Naive B cell (primary cell): ENCODE results near the gene RNF157. TPM values are rescaled to one million over a fixed set of nuclear protein-coding genes. Genes with fewer than 3 reads are reported as not detected.
"Not testable (repeated sequence)": the region's sequence is repeated elsewhere in the genome, so short reads cannot be mapped to it uniquely, and the experiment has no call there.

ENCODE experiments used
- ATAC-seq, 2 donors: fragments of 150-1000 bp; cut with Tn5 transposase; 2 replicates each; pipeline ENCODE4 v1.10.0; 2021; ENCODE audit warnings: low read depth in 2 of 2, mild to moderate bottlenecking in 2 of 2, moderate library complexity in 2 of 2
- DNase-seq: peaks from one replicate; pipeline ENCODE4 v3.0.0; 2022
- H3K27ac Mint-ChIP-seq, 6 donors: one replicate each; pipeline ENCODE4 v1.8.0; 2020 to 2022; ENCODE audit warnings: mild to moderate bottlenecking in 6 of 6, mixed read lengths in 6 of 6, moderate library complexity in 5 of 6, inconsistent platforms in 2 of 6
- H3K27me3 Mint-ChIP-seq, 3 donors: one replicate each; pipeline ENCODE4 v1.8.0; 2021 to 2022; ENCODE audit warnings: mixed read lengths in 3 of 3, mild to moderate bottlenecking in 1 of 3
- H3K36me3 Mint-ChIP-seq, 2 donors: one replicate each; pipeline ENCODE4 v1.8.0; 2020 to 2022; ENCODE audit warnings: mixed read lengths in 2 of 2, inconsistent platforms in 1 of 2, mild to moderate bottlenecking in 1 of 2
- H3K4me1 Mint-ChIP-seq, 3 donors: one replicate each; pipeline ENCODE4 v1.8.0; 2020 to 2022; ENCODE audit warnings: mixed read lengths in 3 of 3, inconsistent platforms in 1 of 3, mild to moderate bottlenecking in 1 of 3, moderate library complexity in 1 of 3
- H3K4me3 Mint-ChIP-seq, 8 donors: one replicate each; pipeline ENCODE4 v1.8.0; 2020 to 2022; ENCODE audit warnings: mild to moderate bottlenecking in 8 of 8, mixed read lengths in 8 of 8, moderate library complexity in 8 of 8, inconsistent platforms in 2 of 8
- H3K9me3 Mint-ChIP-seq, 7 donors: one replicate each; pipeline ENCODE4 v1.8.0; 2020 to 2022; ENCODE audit warnings: mixed read lengths in 7 of 7, mild to moderate bottlenecking in 5 of 7, inconsistent platforms in 2 of 7, moderate library complexity in 1 of 7
- polyA plus RNA-seq, 6 donors: library from polyadenylated mRNA; unstranded; fragments of 300-500 nt; fragmentation: Illumina TruSeq; gene quantifications; one replicate each; pipeline ENCODE4 v1.2.3, GENCODE V29; 2021; ENCODE audit warnings: low read depth in 6 of 6

The RNF157 gene
- polyA plus RNA-seq, 6 donors from 2014 or later = 0.09 to 0.71 (median 0.22) TPM; not detected in 1

DNA sequence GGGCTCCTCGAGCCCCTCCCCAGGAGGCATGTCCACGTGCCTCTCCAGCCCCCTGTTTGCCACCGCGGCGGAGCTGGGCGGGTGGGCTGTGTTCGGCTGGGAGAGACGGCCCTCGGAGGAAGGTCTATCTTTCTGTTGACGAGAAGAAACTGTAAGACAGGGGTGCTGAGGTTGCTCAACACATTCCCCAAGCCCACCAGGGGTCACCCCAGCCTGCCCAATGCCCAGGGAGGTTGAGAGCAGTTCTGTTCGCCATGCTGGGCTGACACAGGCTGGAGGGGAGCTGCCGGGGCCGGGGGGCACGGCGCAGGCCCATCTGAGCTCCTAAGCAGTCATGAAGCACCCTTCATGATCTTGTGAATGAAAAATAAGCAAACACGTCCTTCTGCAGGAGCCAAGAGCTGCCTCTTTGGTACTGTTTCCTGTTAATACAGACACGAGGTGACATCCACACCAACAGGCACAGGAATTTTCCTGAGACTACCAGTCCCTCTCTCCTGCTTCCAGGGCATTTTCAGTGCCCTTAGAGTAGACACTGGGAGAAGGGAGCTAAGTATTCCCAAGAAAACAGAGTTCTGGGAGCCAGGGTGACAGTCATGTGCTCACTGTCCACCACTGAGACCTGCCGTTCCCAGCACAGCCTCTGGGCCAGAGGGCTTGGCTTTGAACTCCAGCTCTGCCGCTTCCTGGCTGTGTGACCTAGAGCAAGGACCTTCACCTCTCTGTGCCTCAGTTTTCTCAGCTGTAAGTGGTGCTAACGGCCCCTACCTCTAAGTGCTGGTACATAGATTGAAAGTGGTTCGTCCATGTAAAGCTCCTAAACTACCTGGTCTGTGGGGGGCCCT, 34.0 kb upstream of the RNF157 start:
- Mint-ChIP-seq H3K9me3 (no peaks in the 10 kb centered on the region), H3K4me3 (peak overlapping the region in 6 of 8 donors; percentile 30 to 80 (median 60)), H3K4me1 (peaks cover 39 to 73% (median 58%) of the 10 kb centered on the region in 3 donors), H3K27me3 (no peaks in the 10 kb centered on the region), H3K36me3 (no peaks in the 10 kb centered on the region), H3K27ac (peak overlapping the region; percentile 88 to 100 (median 99))
- no peak for ATAC-seq
- DNase-seq = no peak

DNA sequence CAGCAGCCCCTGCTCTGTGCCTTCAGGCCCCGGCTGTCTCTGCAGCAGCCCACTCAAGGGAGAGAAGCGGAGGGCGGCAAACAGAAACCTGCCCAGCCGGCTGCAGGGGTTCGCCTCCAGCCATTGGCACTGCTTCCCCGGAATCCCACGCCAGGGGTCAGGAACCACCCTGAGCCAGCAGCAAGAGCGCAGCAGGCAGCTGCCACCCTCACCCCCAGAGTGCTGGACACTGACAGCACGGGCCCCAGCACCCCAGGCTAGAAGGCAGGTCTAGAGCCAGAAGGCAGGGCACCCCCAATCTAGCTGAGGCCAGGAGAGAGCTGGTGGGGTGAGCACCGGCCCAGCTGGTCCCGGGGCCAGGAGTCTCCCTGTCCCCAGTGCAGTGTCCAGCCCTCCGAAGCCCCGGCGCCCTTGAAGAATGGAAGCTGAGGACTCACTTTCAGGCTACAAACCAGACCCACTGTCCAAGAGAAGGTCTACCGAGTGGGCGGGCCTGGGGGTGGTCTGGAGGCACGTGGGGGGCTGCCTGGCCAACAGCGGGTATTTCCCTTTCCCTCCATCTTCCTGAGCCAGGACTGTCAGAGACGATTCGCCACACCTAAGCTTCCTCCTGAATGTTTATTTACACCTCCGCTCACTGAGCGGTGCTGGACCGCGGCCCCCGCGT, 33.3 kb upstream of the RNF157 start:
- Mint-ChIP-seq H3K27ac (peak overlapping the region; percentile 98 to 100 (median 100)), H3K27me3 (no peaks in the 10 kb centered on the region), H3K36me3 (no peaks in the 10 kb centered on the region), H3K9me3 (no peaks in the 10 kb centered on the region), H3K4me1 (peaks cover 43 to 76% (median 66%) of the 10 kb centered on the region in 3 donors), H3K4me3 (peak overlapping the region in 7 of 8 donors; percentile 40 to 91 (median 86))
- ATAC-seq (no peak), DNase-seq (no peak)

DNA sequence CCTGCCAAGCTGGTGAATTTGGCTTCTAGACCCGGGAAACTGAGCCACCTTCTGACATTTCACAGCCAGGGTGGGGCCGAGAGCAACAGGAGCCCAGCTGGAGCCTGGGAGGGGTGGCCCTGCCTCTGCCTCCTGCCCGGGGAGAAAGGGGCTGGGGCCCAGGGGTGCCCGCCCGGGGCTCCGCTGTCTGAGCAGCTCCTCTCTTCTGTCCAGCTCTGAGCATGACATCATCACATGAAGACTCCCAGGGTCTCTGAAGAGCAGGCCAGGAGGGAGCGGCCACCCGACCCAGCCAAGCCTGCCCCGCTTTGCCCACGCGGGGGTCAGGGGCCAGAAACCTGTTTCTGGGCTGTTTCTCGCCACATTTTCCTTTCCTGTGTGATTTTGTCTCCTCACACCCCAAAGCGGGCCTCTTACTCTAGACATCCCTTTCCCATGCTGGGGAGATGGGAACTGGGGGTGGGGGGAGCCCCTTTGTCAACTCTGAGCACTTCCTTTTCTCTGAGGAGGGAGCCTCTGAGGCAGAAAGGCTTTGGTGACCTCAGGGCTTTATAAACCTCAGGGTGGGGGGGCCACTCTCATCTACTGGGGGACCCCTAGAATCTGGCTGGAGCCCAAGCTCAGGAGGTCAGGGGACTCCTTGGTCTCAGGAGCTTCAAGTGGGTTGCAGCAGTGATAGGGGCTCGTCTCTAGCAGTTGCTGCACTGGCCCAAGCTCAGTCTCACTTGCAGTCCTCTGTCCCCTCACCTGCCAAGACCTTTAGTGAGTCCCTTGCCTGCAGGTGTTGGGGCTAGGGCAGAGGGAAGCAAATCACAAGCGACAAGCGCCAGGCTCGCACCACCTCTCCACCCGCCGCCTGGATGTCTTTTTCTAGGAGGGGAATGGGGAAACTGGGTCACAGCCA, 32.5 kb upstream of the RNF157 start:
- no peaks in the 10 kb centered on the region for H3K9me3 Mint-ChIP-seq
- ATAC-seq (peak; percentile 10 to 11), DNase-seq (peak; percentile 75)
- H3K27ac Mint-ChIP-seq = peak overlapping the region; percentile 98 to 100 (median 100)
- H3K4me3 Mint-ChIP-seq = peak overlapping the region; percentile 80 to 91 (median 87)
- H3K27me3 Mint-ChIP-seq = no peaks in the 10 kb centered on the region
- peaks cover 49 to 83% (median 74%) of the 10 kb centered on the region in 3 donors for H3K4me1 Mint-ChIP-seq
- no peaks in the 10 kb centered on the region for H3K36me3 Mint-ChIP-seq

DNA sequence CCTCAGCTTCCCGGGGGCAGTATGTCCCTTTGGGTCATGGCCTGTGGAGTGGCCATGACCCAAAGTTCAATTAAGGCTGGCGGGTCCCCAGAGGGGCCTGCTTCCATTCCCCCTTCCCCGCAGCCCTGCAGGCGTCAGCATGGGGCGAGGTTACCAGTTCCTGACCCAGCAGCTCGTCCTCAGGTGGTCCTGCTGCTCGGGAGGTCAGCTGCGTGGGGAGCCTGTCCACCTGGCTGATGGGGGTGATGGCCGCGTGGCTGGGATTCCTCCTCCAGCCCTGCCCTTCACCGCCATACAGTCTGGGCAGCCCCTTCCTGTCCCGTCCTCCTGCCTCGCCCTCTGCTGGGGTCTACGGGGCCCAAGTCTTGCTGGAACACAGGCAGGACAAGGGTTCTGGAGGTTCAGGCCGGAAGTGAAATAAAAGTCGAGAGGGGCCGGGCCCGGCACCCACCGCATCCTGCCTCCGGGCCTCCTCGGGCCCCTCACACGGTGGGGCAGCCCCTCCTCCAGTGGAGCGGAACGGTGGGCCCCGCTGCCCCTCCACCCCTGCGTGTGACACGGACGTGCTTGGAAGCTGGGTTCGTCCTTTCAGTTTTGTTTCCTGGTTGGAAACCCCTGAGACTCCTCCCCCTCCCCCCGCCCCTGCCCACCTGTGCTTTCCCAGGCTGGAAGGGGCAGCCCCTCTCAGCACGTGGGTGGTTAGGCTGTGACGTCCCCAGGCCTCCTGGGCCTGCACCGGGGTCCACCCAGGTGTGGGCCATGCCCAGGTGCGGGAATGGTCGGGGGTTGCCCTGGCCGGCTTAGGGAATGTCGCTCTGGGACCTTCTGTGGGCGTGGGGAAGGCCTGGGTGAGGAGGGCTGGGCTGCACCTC, 31.6 kb upstream of the RNF157 start:
- H3K4me1 Mint-ChIP-seq = peaks cover 46 to 89% (median 78%) of the 10 kb centered on the region in 3 donors
- no peaks in the 10 kb centered on the region for H3K27me3 Mint-ChIP-seq
- peak overlapping the region; percentile 80 to 91 (median 87) for H3K4me3 Mint-ChIP-seq
- no peaks in the 10 kb centered on the region for H3K9me3 Mint-ChIP-seq
- no peaks in the 10 kb centered on the region for H3K36me3 Mint-ChIP-seq
- H3K27ac Mint-ChIP-seq = peak overlapping the region; percentile 98 to 100 (median 100)
- DNase-seq = peak; percentile 97
- peak; percentile 64 to 67 for ATAC-seq

DNA sequence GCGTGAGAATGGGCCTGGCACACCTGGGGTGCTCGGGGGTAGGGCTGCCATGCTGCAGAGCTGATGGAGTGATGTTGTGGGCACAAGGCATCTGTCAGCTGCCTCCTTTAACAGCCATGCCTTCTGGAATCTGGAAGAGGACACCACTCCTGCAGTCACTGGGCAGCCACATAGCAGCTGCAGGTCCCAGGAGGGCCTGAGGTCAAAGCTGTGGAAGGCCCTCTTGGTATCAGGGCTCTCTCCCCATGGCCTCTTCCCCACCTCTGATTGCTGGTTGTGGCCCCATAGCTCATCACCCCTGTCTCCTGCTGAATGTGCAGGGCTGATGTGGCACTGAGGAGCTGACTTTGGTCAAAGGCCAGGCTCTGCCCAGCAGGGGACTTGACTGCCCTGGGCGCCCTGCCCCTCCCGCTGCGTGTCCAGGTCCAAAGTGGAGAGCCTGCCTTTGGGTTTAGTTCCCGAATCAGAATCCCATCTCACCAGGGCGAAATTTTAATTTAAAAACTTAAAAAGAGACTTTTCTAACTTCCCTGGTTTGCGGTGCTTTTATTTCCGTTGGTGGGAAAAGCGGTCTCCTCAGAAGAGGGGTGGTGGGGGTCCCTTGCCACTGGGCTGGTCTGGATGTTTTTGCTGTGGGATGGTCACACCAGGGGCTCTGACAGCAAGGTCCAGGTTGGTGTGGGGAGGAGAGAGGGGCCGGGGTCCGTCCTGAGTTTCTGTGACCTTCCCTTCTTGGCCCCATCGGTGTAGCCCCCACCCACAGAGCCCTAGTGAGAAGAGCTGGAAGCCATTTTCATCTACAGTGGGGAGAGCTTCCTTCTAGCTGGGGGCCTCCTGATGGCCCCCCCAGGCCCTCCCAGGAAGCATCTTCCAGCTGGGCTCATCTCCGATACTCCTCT, 30.7 kb upstream of the RNF157 start:
- ATAC-seq (no peak), DNase-seq (peak; percentile 30)
- Mint-ChIP-seq H3K9me3 (no peaks in the 10 kb centered on the region), H3K27me3 (no peaks in the 10 kb centered on the region), H3K4me3 (peak overlapping the region; percentile 56 to 91 (median 82)), H3K4me1 (peaks cover 43 to 87% (median 74%) of the 10 kb centered on the region in 3 donors), H3K36me3 (no peaks in the 10 kb centered on the region), H3K27ac (peak overlapping the region; percentile 98 to 100 (median 100))

DNA sequence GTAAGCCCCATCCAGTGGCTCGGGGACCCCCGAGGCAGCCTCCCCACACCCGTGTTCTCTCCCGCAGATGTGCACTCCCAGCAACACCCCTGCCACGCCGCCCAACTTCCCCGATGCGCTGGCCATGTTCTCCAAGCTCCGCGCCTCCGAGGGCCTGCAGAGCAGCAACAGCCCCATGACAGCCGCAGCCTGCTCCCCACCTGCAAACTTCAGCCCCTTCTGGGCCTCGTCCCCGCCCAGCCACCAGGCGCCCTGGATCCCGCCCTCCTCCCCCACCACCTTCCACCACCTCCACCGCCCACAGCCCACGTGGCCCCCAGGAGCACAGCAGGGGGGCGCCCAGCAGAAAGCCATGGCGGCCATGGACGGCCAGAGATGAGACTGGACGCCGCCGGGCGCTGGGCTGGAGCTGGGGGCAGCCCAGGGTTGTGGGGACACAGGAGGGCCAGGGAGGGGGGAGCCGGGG, 29.9 kb upstream of the RNF157 start:
- DNase-seq (peak; percentile 38), ATAC-seq (no peak)
- Mint-ChIP-seq H3K9me3 (no peaks in the 10 kb centered on the region), H3K4me3 (peak overlapping the region in 5 of 8 donors; percentile 29 to 89 (median 66)), H3K4me1 (peaks cover 35 to 78% (median 65%) of the 10 kb centered on the region in 3 donors), H3K27ac (peak overlapping the region; percentile 98 to 100 (median 99)), H3K27me3 (no peaks in the 10 kb centered on the region), H3K36me3 (no peaks in the 10 kb centered on the region)

DNA sequence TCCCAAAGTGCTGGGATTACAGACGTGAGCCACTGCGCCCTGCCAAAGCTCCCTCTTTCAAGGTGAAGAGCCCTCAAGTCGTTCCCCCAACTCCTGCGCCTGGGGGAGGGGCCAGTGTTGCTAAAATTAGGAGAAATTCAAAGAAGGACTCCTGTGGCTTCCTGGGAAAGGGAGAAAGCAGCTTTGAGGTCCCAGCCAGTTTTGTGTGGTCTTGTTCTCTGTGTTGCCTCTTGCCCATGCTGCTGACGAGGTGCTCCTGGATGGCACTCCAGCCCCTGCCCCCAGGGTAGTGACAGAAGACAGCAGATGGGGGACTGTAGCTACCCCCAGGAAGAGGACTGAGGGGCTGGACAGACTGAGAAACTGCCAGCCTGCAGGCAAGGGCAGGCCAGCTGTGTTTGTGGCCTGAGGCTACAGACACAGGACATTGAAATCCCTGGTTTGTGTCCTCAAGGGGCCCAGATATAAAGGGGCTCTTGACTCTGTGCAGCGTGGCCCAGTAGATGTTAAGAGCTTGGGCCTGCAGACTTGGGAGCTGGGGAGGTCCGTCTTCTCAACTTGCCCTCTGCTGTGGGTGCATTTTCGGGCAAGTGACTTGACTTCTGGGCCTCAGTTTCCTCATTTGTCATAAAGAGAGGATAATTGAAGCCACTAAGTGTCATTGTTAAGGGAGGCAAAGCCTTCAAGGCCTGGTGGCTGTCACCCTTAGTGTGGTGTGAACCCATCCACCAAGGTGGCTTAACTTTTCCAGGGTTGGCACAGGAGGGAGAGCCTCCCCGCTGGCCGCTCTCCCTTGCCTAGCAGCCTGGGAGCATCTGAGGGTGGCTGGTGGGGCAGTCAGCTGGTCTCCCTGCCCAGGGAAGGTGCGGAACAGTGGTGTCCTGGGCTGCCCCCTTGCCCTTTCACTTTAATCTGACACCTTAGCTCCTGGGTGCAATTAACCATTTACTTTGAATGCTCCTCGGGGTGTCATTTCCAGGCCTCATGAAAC, 29.0 kb upstream of the RNF157 start:
- Mint-ChIP-seq H3K27ac (peak overlapping the region; percentile 98 to 100 (median 99)), H3K36me3 (no peaks in the 10 kb centered on the region), H3K9me3 (no peaks in the 10 kb centered on the region), H3K27me3 (no peaks in the 10 kb centered on the region), H3K4me3 (peak overlapping the region in 7 of 8 donors; percentile 56 to 95 (median 86)), H3K4me1 (peaks cover 33 to 73% (median 62%) of the 10 kb centered on the region in 3 donors)
- DNase-seq (no peak), ATAC-seq (no peak)

DNA sequence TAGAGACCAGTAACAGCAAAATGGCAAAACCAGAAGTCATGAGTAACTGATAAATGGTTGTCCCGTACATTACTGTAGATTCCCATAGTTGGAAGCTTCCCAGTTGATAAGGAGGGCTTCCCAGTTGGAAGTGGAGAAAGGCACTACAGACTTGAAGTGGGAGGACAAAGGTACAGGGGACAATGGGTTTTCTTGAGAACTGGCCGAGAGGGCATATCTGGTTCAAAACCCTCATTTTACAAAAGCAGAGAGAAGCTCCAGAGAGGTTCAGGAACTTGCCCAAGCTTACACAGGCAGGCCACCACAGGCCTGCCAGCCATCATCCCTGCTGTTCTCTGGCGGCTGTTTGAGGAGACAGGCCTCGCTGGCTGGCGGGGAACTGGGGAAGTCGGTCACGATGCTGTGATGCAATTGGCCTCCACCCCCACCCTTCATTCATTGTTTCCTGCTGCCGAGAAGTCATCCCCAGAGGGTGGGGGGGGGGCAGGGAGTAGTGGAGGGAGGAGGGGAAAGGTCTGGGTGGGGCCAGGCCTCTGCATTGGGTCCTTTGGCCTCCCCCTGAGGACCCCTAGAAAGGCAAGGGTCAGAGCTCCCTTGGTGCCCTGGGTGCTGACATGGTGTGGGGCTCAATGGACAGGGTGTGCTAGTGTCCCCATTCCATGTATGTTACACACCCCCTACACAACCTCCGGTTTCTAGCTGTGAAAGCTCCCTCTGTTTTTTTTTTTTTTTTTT, 27.9 kb upstream of the RNF157 start:
- H3K36me3 Mint-ChIP-seq = no peaks in the 10 kb centered on the region
- DNase-seq (peak; percentile 86), ATAC-seq (peak; percentile 18 to 26)
- H3K27me3 Mint-ChIP-seq = no peaks in the 10 kb centered on the region
- peak overlapping the region; percentile 98 to 100 (median 99) for H3K27ac Mint-ChIP-seq
- H3K4me1 Mint-ChIP-seq = peaks cover 39 to 69% (median 68%) of the 10 kb centered on the region in 3 donors
- peak overlapping the region; percentile 86 to 95 (median 88) for H3K4me3 Mint-ChIP-seq
- H3K9me3 Mint-ChIP-seq = no peaks in the 10 kb centered on the region

DNA sequence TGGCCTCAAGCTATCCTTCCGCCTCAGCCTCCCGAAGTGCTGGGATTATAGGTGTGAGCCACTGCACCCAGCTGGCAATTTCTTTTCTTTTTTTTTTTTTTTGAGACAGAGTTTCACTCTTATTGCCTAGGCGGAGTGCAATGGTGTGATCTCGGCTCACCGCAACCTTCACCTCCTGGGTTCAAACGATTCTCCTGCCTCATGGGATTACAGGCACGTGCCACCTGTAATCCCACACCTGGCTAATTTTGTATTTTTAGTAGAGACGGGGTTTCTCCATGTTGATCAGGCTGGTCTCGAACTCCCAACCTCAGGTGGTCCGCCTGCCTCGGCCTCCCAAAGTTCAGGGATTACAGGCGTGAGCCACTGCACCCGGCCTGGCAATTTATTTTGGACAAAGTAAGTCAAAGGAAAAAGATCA, 27.3 kb upstream of the RNF157 start:
- not testable (repeated sequence) for H3K9me3 Mint-ChIP-seq, DNase-seq, H3K36me3 Mint-ChIP-seq, ATAC-seq, H3K27me3 Mint-ChIP-seq
- Mint-ChIP-seq H3K27ac (peak overlapping the region; percentile 98 to 100 (median 99)), H3K4me3 (peak overlapping the region; percentile 86 to 95 (median 88)), H3K4me1 (peaks cover 41 to 69% (median 68%) of the 10 kb centered on the region in 3 donors)

DNA sequence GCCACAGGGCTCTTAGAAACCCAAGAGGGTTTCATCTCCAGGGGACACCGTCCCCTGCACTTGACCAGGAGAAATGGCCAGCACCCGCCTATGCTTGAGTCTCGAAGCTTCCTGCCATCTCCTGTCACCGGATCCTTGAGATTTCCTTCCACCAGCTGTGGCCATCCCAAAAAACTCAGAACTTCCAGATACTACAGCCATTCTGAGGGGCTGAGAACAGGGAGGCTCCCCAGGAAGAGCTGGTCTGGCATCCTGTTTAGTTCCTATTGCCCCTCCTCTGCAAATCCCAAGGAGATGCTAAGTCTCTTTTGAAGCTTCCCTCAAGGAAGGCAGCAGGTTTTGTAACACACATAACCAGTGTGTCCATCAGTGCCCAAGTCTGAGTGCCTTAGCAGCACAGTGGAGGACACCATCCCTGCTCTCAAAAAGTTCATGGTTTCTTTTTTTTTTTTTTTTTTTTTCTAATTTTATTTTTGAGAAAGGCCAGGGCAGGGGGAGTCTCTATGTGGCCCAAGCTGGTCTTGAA, 26.8 kb upstream of the RNF157 start:
- Mint-ChIP-seq H3K4me1 (peaks cover 40 to 73% (median 69%) of the 10 kb centered on the region in 3 donors), H3K9me3 (no peaks in the 10 kb centered on the region), H3K4me3 (peak overlapping the region; percentile 86 to 95 (median 92)), H3K36me3 (no peaks in the 10 kb centered on the region), H3K27ac (peak overlapping the region; percentile 98 to 100 (median 99)), H3K27me3 (no peaks in the 10 kb centered on the region)
- DNase-seq (no peak), ATAC-seq (no peak)
